ENCODE results near the gene FLAD1. TPM values are rescaled to one million over a fixed set of nuclear protein-coding genes. Genes with fewer than 3 reads are reported as not detected.

FLAD1 gene
- total RNA-seq, 2 experiments from 2014 or later: 16.7 to 19.4 TPM

GRCh38 chr1:155002464-155003226 lies 19.5 kb downstream of the FLAD1 start, which contains the start of gene ZBTB7B:
ZBTB7B (plus strand) TSS chr1:155002802; CDS start chr1:155014661, 11,859 bp downstream.
- Mint-ChIP-seq H3K27ac (peak within 1 kb of the TSS; percentile 90), H3K4me1 (ENCODE audit: low read depth) (peaks cover 67% of the 10 kb centered on the region), H3K9me3 (no peaks in the 10 kb centered on the region), H3K36me3 (ENCODE audit: low read depth) (peaks cover 15% of the 10 kb centered on the region), H3K4me3 (peak within 1 kb of the TSS; percentile 99), H3K27me3 (no peaks in the 10 kb centered on the region)
- peaks cover 3% of the 10 kb centered on the region for H3K36me3 ChIP-seq (ENCODE audit: insufficient read depth, low read length)
- intact Hi-C loops (cut with DNase I, micrococcal nuclease): loop anchor here in 1 of 2 experiments (1.0 to 5.0 kb wide), 3 partner anchors 19 to 65 kb away; partner anchors contain the start of genes EFNA4 and FLAD1
- ATAC-seq (ENCODE audit: poor library complexity) (no peak), DNase-seq (no peak)
- H3K9me3 ChIP-seq (ENCODE audit: control insufficient read depth in 1 of 2, insufficient read depth in 1 of 2, low read length in 2 of 2): no peaks in the 10 kb centered on the region
- peak within 1 kb of the TSS; percentile 92 to 96 for H3K27ac ChIP-seq (ENCODE audit: low read depth in 1 of 2, low read length in 2 of 2)
- no peaks in the 10 kb centered on the region for H3K27me3 ChIP-seq (ENCODE audit: control insufficient read depth in 1 of 2, insufficient read depth in 2 of 2, low read length in 2 of 2)
- CTCF ChIA-PET: interaction anchor here (1.1 to 13.2 kb wide), 3 partner anchors 10 to 41 kb away, joined by 3 to 159 read pairs (median 4); partner anchors contain the start of gene PYGO2
- peaks cover 80% of the 10 kb centered on the region for H3K4me1 ChIP-seq (ENCODE audit: insufficient read depth, low read length)
- H3K4me3 ChIP-seq (ENCODE audit: low read length): peak within 1 kb of the TSS; percentile 73
- POLR2A ChIA-PET: interaction anchor here (1.4 to 10.2 kb wide), 6 partner anchors 10 to 66 kb away, joined by 4 to 189 read pairs (median 22); partner anchors contain the start of genes CKS1B, PBXIP1, PMVK and PYGO2
- TF ChIP-seq, protein P1, sequence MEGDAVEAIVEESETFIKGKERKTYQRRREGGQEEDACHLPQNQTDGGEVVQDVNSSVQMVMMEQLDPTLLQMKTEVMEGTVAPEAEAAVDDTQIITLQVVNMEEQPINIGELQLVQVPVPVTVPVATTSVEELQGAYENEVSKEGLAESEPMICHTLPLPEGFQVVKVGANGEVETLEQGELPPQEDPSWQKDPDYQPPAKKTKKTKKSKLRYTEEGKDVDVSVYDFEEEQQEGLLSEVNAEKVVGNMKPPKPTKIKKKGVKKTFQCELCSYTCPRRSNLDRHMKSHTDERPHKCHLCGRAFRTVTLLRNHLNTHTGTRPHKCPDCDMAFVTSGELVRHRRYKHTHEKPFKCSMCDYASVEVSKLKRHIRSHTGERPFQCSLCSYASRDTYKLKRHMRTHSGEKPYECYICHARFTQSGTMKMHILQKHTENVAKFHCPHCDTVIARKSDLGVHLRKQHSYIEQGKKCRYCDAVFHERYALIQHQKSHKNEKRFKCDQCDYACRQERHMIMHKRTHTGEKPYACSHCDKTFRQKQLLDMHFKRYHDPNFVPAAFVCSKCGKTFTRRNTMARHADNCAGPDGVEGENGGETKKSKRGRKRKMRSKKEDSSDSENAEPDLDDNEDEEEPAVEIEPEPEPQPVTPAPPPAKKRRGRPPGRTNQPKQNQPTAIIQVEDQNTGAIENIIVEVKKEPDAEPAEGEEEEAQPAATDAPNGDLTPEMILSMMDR (IDR thresholded peaks at IDR 0.05): no peak

GRCh38 chr1:155003227-155003765 lies 20.2 kb downstream of the FLAD1 start:
- Mint-ChIP-seq H3K27ac (peak overlapping the region; percentile 80), H3K36me3 (ENCODE audit: low read depth) (peaks cover 15% of the 10 kb centered on the region), H3K9me3 (no peaks in the 10 kb centered on the region), H3K4me1 (ENCODE audit: low read depth) (peaks cover 66% of the 10 kb centered on the region), H3K27me3 (no peaks in the 10 kb centered on the region), H3K4me3 (peak overlapping the region; percentile 99)
- Histone ChIP-seq H3K4me3 (ENCODE audit: low read length) (peak overlapping the region; percentile 73), H3K9me3 (ENCODE audit: control insufficient read depth in 1 of 2, insufficient read depth in 1 of 2, low read length in 2 of 2) (no peaks in the 10 kb centered on the region), H3K36me3 (ENCODE audit: insufficient read depth, low read length) (peaks cover 3% of the 10 kb centered on the region), H3K27me3 (ENCODE audit: control insufficient read depth in 1 of 2, insufficient read depth in 2 of 2, low read length in 2 of 2) (no peaks in the 10 kb centered on the region), H3K4me1 (ENCODE audit: insufficient read depth, low read length) (peaks cover 80% of the 10 kb centered on the region), H3K27ac (ENCODE audit: low read depth in 1 of 2, low read length in 2 of 2) (peak overlapping the region; percentile 77 to 80)
- TF ChIP-seq, protein P1 (IDR thresholded peaks at IDR 0.05): no peak
- DNase-seq (peak in 3 of 14 experiments; percentile 40 to 55 (median 45)), ATAC-seq (ENCODE audit: poor library complexity) (no peak)
- POLR2A ChIA-PET: interaction anchor here (1.4 to 10.2 kb wide), 4 partner anchors 9 to 48 kb away, joined by 6 to 189 read pairs (median 31); partner anchors contain the start of genes CKS1B, PBXIP1 and PYGO2
- CTCF ChIA-PET: interaction anchor here (1.3 to 13.2 kb wide), 2 partner anchors 9 to 15 kb away, joined by 3 to 159 read pairs; no protein-coding TSS in a partner anchor
- intact Hi-C loops (cut with DNase I, micrococcal nuclease): loop anchor here in 1 of 2 experiments (5.0 kb wide), 1 partner anchor 59 kb away; the partner anchor contains the start of gene EFNA4

- peak overlapping the region; percentile 77 to 80 for H3K27ac ChIP-seq (ENCODE audit: low read depth in 1 of 2, low read length in 2 of 2)
- Mint-ChIP-seq H3K36me3 (ENCODE audit: low read depth) (peaks cover 16% of the 10 kb centered on the region), H3K4me3 (peak overlapping the region; percentile 99), H3K9me3 (no peaks in the 10 kb centered on the region), H3K4me1 (ENCODE audit: low read depth) (peaks cover 65% of the 10 kb centered on the region), H3K27ac (peak overlapping the region; percentile 80), H3K27me3 (no peaks in the 10 kb centered on the region)
- CTCF ChIA-PET: interaction anchor here (1.3 to 13.2 kb wide), 2 partner anchors 8 to 15 kb away, joined by 3 to 159 read pairs; no protein-coding TSS in a partner anchor
- intact Hi-C loops (cut with DNase I, micrococcal nuclease): loop anchor here in 1 of 2 experiments (5.0 kb wide), 1 partner anchor 58 kb away; the partner anchor contains the start of gene EFNA4
- peaks cover 3% of the 10 kb centered on the region for H3K36me3 ChIP-seq (ENCODE audit: insufficient read depth, low read length)
- peaks cover 81% of the 10 kb centered on the region for H3K4me1 ChIP-seq (ENCODE audit: insufficient read depth, low read length)
- no peaks in the 10 kb centered on the region for H3K9me3 ChIP-seq (ENCODE audit: control insufficient read depth in 1 of 2, insufficient read depth in 1 of 2, low read length in 2 of 2)
- H3K4me3 ChIP-seq (ENCODE audit: low read length): peak overlapping the region; percentile 73
- ATAC-seq (ENCODE audit: poor library complexity): no peak
- TF ChIP-seq, protein P1 (IDR thresholded peaks at IDR 0.05): no peak
- peak in 2 of 14 experiments; percentile 41 to 45 for DNase-seq
- POLR2A ChIA-PET: interaction anchor here (0.9 to 10.2 kb wide), 4 partner anchors 9 to 68 kb away, joined by 4 to 189 read pairs (median 31); partner anchors contain the start of genes CKS1B, PBXIP1 and PMVK
- H3K27me3 ChIP-seq (ENCODE audit: control insufficient read depth in 1 of 2, insufficient read depth in 2 of 2, low read length in 2 of 2): no peaks in the 10 kb centered on the region
These were observed 20.7 kb downstream of the FLAD1 start for GRCh38 chr1:155003766-155004351.

Data from CD4-positive, alpha-beta T cell (primary cell).